GM18873 (cell line): ENCODE measurements around the gene C19orf33.
"Not testable (repeated sequence)": the region's sequence is repeated elsewhere in the genome, so short reads cannot be mapped to it uniquely, and the experiment has no call there.

Source experiments
- ATAC-seq: cut with Tn5 transposase; IDR thresholded peaks from one replicate; pipeline ENCODE4 v1.9.1; 2021; ENCODE audit warnings: mild to moderate bottlenecking, moderate library complexity, moderate number of reproducible peaks; ENCODE audit not compliant: unreplicated experiment, low FRiP score

C19orf33 gene

GRCh38 chr19:38303517-38304351, at the start of gene C19orf33:
TSS of gene C19orf33 (plus strand) at chr19:38304251. CDS start at chr19:38304262, 11 bp downstream.
- no peak for ATAC-seq

GRCh38 chr19:38255383-38256014, 48.6 kb upstream of the C19orf33 start:
- no peak for ATAC-seq

- ATAC-seq = not testable (repeated sequence)
Observed at GRCh38 chr19:38261942-38262341, 42.1 kb upstream of the C19orf33 start.

- no peak for ATAC-seq
Observed at GRCh38 chr19:38262585-38263268, 41.3 kb upstream of the C19orf33 start.

- ATAC-seq = no peak
Observed at GRCh38 chr19:38263689-38264485, 40.2 kb upstream of the C19orf33 start.

GRCh38 chr19:38264486-38265212, 39.4 kb upstream of the C19orf33 start, which contains the start of gene SPINT2:
TSS of gene SPINT2 (plus strand) at chr19:38264573. CDS start at chr19:38264893, 320 bp downstream.
- no peak for ATAC-seq

- no peak for ATAC-seq
Observed at GRCh38 chr19:38265213-38265861, 38.7 kb upstream of the C19orf33 start.

GRCh38 chr19:38265921-38266429, 38.1 kb upstream of the C19orf33 start:
- ATAC-seq = no peak

- no peak for ATAC-seq
Observed at GRCh38 chr19:38266981-38267597, 37.0 kb upstream of the C19orf33 start.

GRCh38 chr19:38267761-38268483, 36.1 kb upstream of the C19orf33 start:
- ATAC-seq = no peak

GRCh38 chr19:38268539-38268938, 35.5 kb upstream of the C19orf33 start:
- ATAC-seq = no peak

- no peak for ATAC-seq
Observed at GRCh38 chr19:38270587-38271167, 33.4 kb upstream of the C19orf33 start.

- no peak for ATAC-seq
Observed at GRCh38 chr19:38273499-38273898, 30.6 kb upstream of the C19orf33 start.

- no peak for ATAC-seq
Observed at GRCh38 chr19:38274739-38275138, 29.3 kb upstream of the C19orf33 start.

GRCh38 chr19:38276942-38277517, 27.0 kb upstream of the C19orf33 start:
- ATAC-seq = no peak

GRCh38 chr19:38277549-38277948, 26.5 kb upstream of the C19orf33 start:
- no peak for ATAC-seq

GRCh38 chr19:38277969-38278680, 25.9 kb upstream of the C19orf33 start:
- ATAC-seq = no peak
